GM12878 (cell line): ENCODE results near the gene GJC1. TPM values are rescaled to one million over a fixed set of nuclear protein-coding genes. Genes with fewer than 3 reads are reported as not detected.
A peak's percentile ranks its signal among the peaks of the same experiment; 100 is the strongest.

Experiments
- ATAC-seq: fragments of 200-7000 bp; cut with Tn5 transposase; 3 replicates; pipeline ENCODE4 v1.9.1; 2020; ENCODE audit warnings: mild to moderate bottlenecking, moderate library complexity
- BruUV-seq: library from RNA; stranded (reverse); fragments of 400-500 nt; replicated peaks from 2 replicates; lab custom pipeline; 2021; lab: Mats Ljungman, UMichigan
- CTCF ChIA-PET: fragments of 300-600 bp; sonication (Branson Sonifier 250); formaldehyde crosslinking; extraction: SDS; loops from one replicate; lab custom pipeline; 2021; ENCODE audit warnings: inconsistent platforms; lab: Yijun Ruan, JAX
- POLR2A ChIA-PET: fragments of 350-600 bp; formaldehyde crosslinking; extraction: SDS; loops from one replicate; lab custom pipeline; 2021; ENCODE audit warnings: inconsistent platforms; lab: Charles Lee
- RAD21 ChIA-PET: fragments of 300-600 bp; sonication (Branson Sonifier 250); formaldehyde crosslinking; loops from one replicate; lab custom pipeline; 2023; ENCODE audit warnings: antibody characterized with exemption; ENCODE audit not compliant: unreplicated experiment; lab: Charles Lee
- SMC1A ChIA-PET: fragments of 300-600 bp; sonication (Branson Sonifier 250); formaldehyde crosslinking; loops from one replicate; lab custom pipeline; 2023; ENCODE audit not compliant: unreplicated experiment, uncharacterized antibody; lab: Charles Lee
- DNase-seq: peaks from one replicate; pipeline ENCODE4 v3.0.0-alpha.2; 2011; ENCODE audit warnings: low read depth, low spot score
- FAIRE-seq: peaks from 3 replicates; lab custom pipeline; 2011; peaks lifted over from hg19 to GRCh38; lab: Jason Lieb, UNC
- H2AFZ ChIP-seq: 2 replicates; pipeline ENCODE4 v1.6.0; 2011; ENCODE audit warnings: low read depth, low read length, control low read depth; ENCODE audit not compliant: control insufficient read depth
- H3K27ac ChIP-seq: 2 replicates; pipeline ENCODE4 v1.5.1; 2011; ENCODE audit warnings: control low read depth; ENCODE audit not compliant: control insufficient read depth, insufficient read depth
- H3K27me3 ChIP-seq, 2 experiments: replicated peaks in 1 of 2; 2 replicates each; pipeline versions ENCODE4 v1.6.0 to v1.6.1; 2011; ENCODE audit warnings: low read length in 1 of 2; ENCODE audit not compliant: control insufficient read depth in 2 of 2, insufficient read depth in 2 of 2
- H3K36me3 ChIP-seq, 2 experiments: 2 replicates each; pipeline ENCODE4 v1.5.1; 2011; ENCODE audit warnings: low read length in 1 of 2; ENCODE audit not compliant: control insufficient read depth in 2 of 2, insufficient read depth in 2 of 2
- H3K4me1 ChIP-seq: 2 replicates; pipeline ENCODE4 v1.6.1; 2011; ENCODE audit warnings: mild to moderate bottlenecking, low read length, moderate library complexity, mixed read lengths; ENCODE audit not compliant: control insufficient read depth, insufficient read depth
- H3K4me2 ChIP-seq: 2 replicates; pipeline ENCODE4 v1.6.0; 2011; ENCODE audit warnings: control low read depth; ENCODE audit not compliant: control insufficient read depth, insufficient read depth
- H3K4me3 ChIP-seq: fragments of 200-600 bp; sonication (generic); 2 replicates; pipeline ENCODE4 v1.5.1; 2016
- H3K79me2 ChIP-seq: 2 replicates; pipeline ENCODE4 v1.6.0; 2011; ENCODE audit warnings: low read length; ENCODE audit not compliant: control insufficient read depth, insufficient read depth
- H3K9ac ChIP-seq: 2 replicates; pipeline ENCODE4 v1.8.0; 2011; ENCODE audit warnings: low read length, control low read depth, mixed read lengths; ENCODE audit not compliant: control insufficient read depth, insufficient read depth
- H3K9me3 ChIP-seq: replicated peaks from 3 replicates; pipeline ENCODE4 v1.5.1; 2011; ENCODE audit warnings: mild to moderate bottlenecking, low read length; ENCODE audit not compliant: control insufficient read depth, insufficient read depth
- H4K20me1 ChIP-seq: 2 replicates; pipeline ENCODE4 v1.6.0; 2011; ENCODE audit not compliant: control insufficient read depth, insufficient read depth
- CHD2 ChIP-seq: IDR thresholded peaks from 2 replicates; pipeline ENCODE4 v1.6.1; 2011; ENCODE audit warnings: low read depth, low read length, improper control_type of control experiment, borderline replicate concordance
- CREB1 ChIP-seq: IDR thresholded peaks from 2 replicates; pipeline ENCODE4 v1.6.1; 2012; ENCODE audit warnings: low read depth, mild to moderate bottlenecking, inconsistent platforms
- FOS ChIP-seq: IDR thresholded peaks from 3 replicates; pipeline ENCODE4 v1.6.1; 2011; ENCODE audit warnings: borderline replicate concordance; ENCODE audit not compliant: insufficient read length; ENCODE audit errors: extremely low read depth
- GATAD2B ChIP-seq: fragments of 450-650 bp; conservative IDR thresholded peaks from 2 replicates; pipeline ENCODE4 v1.6.1; 2017; ENCODE audit warnings: low read depth, mild to moderate bottlenecking, moderate library complexity
- MEF2B ChIP-seq: fragments of 450-650 bp; IDR thresholded peaks from 2 replicates; pipeline ENCODE4 v1.6.1; 2018; ENCODE audit warnings: mild to moderate bottlenecking, moderate library complexity; ENCODE audit not compliant: partially characterized antibody, poor library complexity, severe bottlenecking
- NR2C1 ChIP-seq: fragments of 450-650 bp; IDR thresholded peaks from 2 replicates; pipeline ENCODE4 v1.6.1; 2017; ENCODE audit warnings: antibody characterized with exemption, mild to moderate bottlenecking, moderate library complexity
- PAX5 ChIP-seq: IDR thresholded peaks from 2 replicates; pipeline ENCODE4 v1.6.1; 2011; ENCODE audit warnings: low read depth, low read length, borderline replicate concordance
- PML ChIP-seq: IDR thresholded peaks from 2 replicates; pipeline ENCODE4 v1.6.1; 2012; ENCODE audit warnings: low read length, inconsistent platforms
- RFX5 ChIP-seq: IDR thresholded peaks from 2 replicates; pipeline ENCODE4 v1.6.1; 2011; ENCODE audit warnings: low read depth, low read length, improper control_type of control experiment
- SKIL ChIP-seq: fragments of 450-650 bp; IDR thresholded peaks from 2 replicates; pipeline ENCODE4 v1.6.1; 2017; ENCODE audit warnings: mild to moderate bottlenecking, low read depth, inconsistent platforms; ENCODE audit not compliant: poor library complexity, severe bottlenecking
- SP1 ChIP-seq: IDR thresholded peaks from one replicate; pipeline ENCODE4 v1.6.1; 2011; ENCODE audit warnings: low read depth, low read length
- SREBF2 ChIP-seq: IDR thresholded peaks from 2 replicates; pipeline ENCODE4 v1.6.1; 2012; ENCODE audit warnings: mild to moderate bottlenecking, low read length
- TCF3 ChIP-seq: IDR thresholded peaks from 2 replicates; pipeline ENCODE4 v1.6.1; 2012; ENCODE audit warnings: low read depth, mild to moderate bottlenecking, low read length, borderline replicate concordance; ENCODE audit not compliant: insufficient read depth
- WGBS: methylation state at CpG from one replicate; pipeline ENCODE4 v1.1.6; 2016; ENCODE audit warnings: low lambda C conversion rate; ENCODE audit not compliant: insufficient replicate concordance, insufficient coverage; ENCODE audit errors: missing lambda C conversion rate; 5-methylcytosine and 5-hydroxymethylcytosine counted together
- in situ Hi-C: fragments of 300-500 bp; cut with MboI; formaldehyde crosslinking; loops from 9 replicates; pipeline ENCODE4 v1.14.3; 2018; ENCODE audit warnings: mixed read lengths
- intact Hi-C: fragments of 100-400 bp; cut with micrococcal nuclease; formaldehyde crosslinking; loops from one replicate; pipeline ENCODE4 v1.14.2; 2022; ENCODE audit not compliant: unreplicated experiment
- polyA plus RNA-seq, 11 experiments: library from polyadenylated mRNA; depleted of rRNA in 4 of 11; unstranded in 6 of 11; stranded (reverse) in 5 of 11; fragments of >200 nt; fragmentation: Nextera tagmentation in 4 of 11; fragmentation: Illumina TruSeq in 1 of 11; extraction: Ambion mirVana in 4 of 11; extraction: Trizol in 1 of 11; gene quantifications; 1 replicate in 1 of 11; 2 replicates in 10 of 11; pipeline versions ENCODE4 v1.2.1 to v1.2.3, GENCODE V29; 2011 to 2016; ENCODE audit warnings: inconsistent platforms in 2 of 11, missing spikeins in 2 of 11, low read depth in 1 of 11
- total RNA-seq, 4 experiments: library from RNA; depleted of rRNA in 3 of 4; stranded (reverse); fragments of >200 nt in 3 of 4; fragmentation: Illumina TruSeq in 1 of 4; extraction: Trizol in 1 of 4; gene quantifications; 2 replicates each; pipeline versions ENCODE4 v1.2.1 to v1.2.3, GENCODE V29; 2013 to 2021
- TF ChIP-seq, protein P1 (sequence below): fragments of 450-650 bp; IDR thresholded peaks from 2 replicates; pipeline ENCODE4 v1.6.1; 2017; ENCODE audit warnings: antibody characterized with exemption, mild to moderate bottlenecking, moderate library complexity

GJC1 gene
- total and polyA plus RNA-seq, 10 of the 15 experiments (the other 5 are each of a cell fraction or from before 2014, with no cell fraction given): 0.37 to 3.4 (median 0.90) TPM

GRCh38 chr17:44844390-44844830 is 14.3 kb upstream of the GJC1 start:
- TF ChIP-seq MEF2B (peak; percentile 83), CHD2 (no peak), RFX5 (no peak), SREBF2 (no peak)
- H3K79me2 ChIP-seq: no peaks in the 10 kb centered on the region
- ATAC-seq (no peak), DNase-seq (no peak), FAIRE-seq (no peak)
- SMC1A ChIA-PET: no interaction called here
- intact Hi-C loops: no loop called here
- WGBS: 95% methylated on average over 1 of the region's 1 CpG
- no peak overlapping the region for H3K9ac ChIP-seq
- no TSS peak for BruUV-seq
- no peaks in the 10 kb centered on the region for H4K20me1 ChIP-seq
- no peaks in the 10 kb centered on the region for H3K36me3 ChIP-seq
- H3K4me3 ChIP-seq: no peak overlapping the region
- RAD21 ChIA-PET: no interaction called here
- CTCF ChIA-PET: no interaction called here
- H3K4me2 ChIP-seq: no peak overlapping the region
- in situ Hi-C loops: no loop called here
- H3K27me3 ChIP-seq: no peaks in the 10 kb centered on the region
- no peak overlapping the region for H2AFZ ChIP-seq
- POLR2A ChIA-PET: no interaction called here
- H3K9me3 ChIP-seq: no peaks in the 10 kb centered on the region
- no peaks in the 10 kb centered on the region for H3K4me1 ChIP-seq
- no peak overlapping the region for H3K27ac ChIP-seq

GRCh38 chr17:44842748-44843147 is 12.7 kb upstream of the GJC1 start:
- Histone ChIP-seq H3K4me1 (no peaks in the 10 kb centered on the region), H3K9me3 (no peaks in the 10 kb centered on the region), H3K27ac (no peak overlapping the region), H4K20me1 (no peaks in the 10 kb centered on the region), H2AFZ (no peak overlapping the region), H3K79me2 (no peaks in the 10 kb centered on the region), H3K36me3 (no peaks in the 10 kb centered on the region), H3K9ac (no peak overlapping the region), H3K4me3 (no peak overlapping the region), H3K4me2 (no peak overlapping the region), H3K27me3 (no peaks in the 10 kb centered on the region)
- in situ Hi-C loops: no loop called here
- SMC1A ChIA-PET: no interaction called here
- POLR2A ChIA-PET: no interaction called here
- no peak for FAIRE-seq
- CTCF ChIA-PET: interaction anchor here (0.9 kb wide), 1 partner anchor 65 kb away, joined by 3 read pairs; no protein-coding TSS in a partner anchor
- WGBS: 65% methylated on average over 5 of the region's 5 CpGs
- BruUV-seq: no TSS peak
- no peak for DNase-seq
- RAD21 ChIA-PET: no interaction called here
- ATAC-seq: no peak
- intact Hi-C loops: no loop called here
- no peak for TF ChIP-seq TCF3
- TF ChIP-seq PAX5: no peak
- TF ChIP-seq SP1: no peak
- TF ChIP-seq GATAD2B: no peak
- TF ChIP-seq SKIL: no peak
- TF ChIP-seq NR2C1: no peak
- no peak for TF ChIP-seq CREB1
- TF ChIP-seq PML: no peak
- no peak for TF ChIP-seq FOS
- TF ChIP-seq, protein P1, sequence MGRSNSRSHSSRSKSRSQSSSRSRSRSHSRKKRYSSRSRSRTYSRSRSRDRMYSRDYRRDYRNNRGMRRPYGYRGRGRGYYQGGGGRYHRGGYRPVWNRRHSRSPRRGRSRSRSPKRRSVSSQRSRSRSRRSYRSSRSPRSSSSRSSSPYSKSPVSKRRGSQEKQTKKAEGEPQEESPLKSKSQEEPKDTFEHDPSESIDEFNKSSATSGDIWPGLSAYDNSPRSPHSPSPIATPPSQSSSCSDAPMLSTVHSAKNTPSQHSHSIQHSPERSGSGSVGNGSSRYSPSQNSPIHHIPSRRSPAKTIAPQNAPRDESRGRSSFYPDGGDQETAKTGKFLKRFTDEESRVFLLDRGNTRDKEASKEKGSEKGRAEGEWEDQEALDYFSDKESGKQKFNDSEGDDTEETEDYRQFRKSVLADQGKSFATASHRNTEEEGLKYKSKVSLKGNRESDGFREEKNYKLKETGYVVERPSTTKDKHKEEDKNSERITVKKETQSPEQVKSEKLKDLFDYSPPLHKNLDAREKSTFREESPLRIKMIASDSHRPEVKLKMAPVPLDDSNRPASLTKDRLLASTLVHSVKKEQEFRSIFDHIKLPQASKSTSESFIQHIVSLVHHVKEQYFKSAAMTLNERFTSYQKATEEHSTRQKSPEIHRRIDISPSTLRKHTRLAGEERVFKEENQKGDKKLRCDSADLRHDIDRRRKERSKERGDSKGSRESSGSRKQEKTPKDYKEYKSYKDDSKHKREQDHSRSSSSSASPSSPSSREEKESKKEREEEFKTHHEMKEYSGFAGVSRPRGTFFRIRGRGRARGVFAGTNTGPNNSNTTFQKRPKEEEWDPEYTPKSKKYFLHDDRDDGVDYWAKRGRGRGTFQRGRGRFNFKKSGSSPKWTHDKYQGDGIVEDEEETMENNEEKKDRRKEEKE: no peak
